Fibroblast of lung (primary cell): ENCODE measurements around the gene IPO11.

Experiments
- CTCF ChIP-seq, 2 donors: IDR thresholded peaks in 1 of 2; conservative IDR thresholded peaks in 1 of 2; 1 replicate in 1 of 2; 2 replicates in 1 of 2; pipeline ENCODE4 v1.5.1; 2011 to 2012; ENCODE audit warnings: low read length in 2 of 2, control low read depth in 1 of 2, inconsistent platforms in 1 of 2, low read depth in 1 of 2, mild to moderate bottlenecking in 1 of 2
- EZH2 ChIP-seq: IDR thresholded peaks from 2 replicates; pipeline ENCODE4 v1.5.1; 2012; ENCODE audit warnings: low read length, control low read depth, mild to moderate bottlenecking; ENCODE audit errors: missing control alignments

- no peak for TF ChIP-seq CTCF (conservative IDR thresholded peaks at IDR 0.05 in 1 of 2, IDR thresholded peaks at IDR 0.05 in 1 of 2; ENCODE audit: low read depth in 1 of 2, low read length in 2 of 2)
- TF ChIP-seq EZH2 = no peak
Measured at GRCh38 chr5:62607615-62608014, 195.1 kb downstream of the IPO11 start.
